Measurements from ENCODE around the gene CTNNBL1.

- TF ChIP-seq POLR2A (IDR thresholded peaks at IDR 0.05; ENCODE audit: low read depth, low read length), result no peak
- no peak for TF ChIP-seq TAF1 (IDR thresholded peaks at IDR 0.05; ENCODE audit: low read depth, low read length)
- no peak for TF ChIP-seq POLR2AphosphoS5 (IDR thresholded peaks at IDR 0.05; ENCODE audit: low read depth, low read length)
- no peak for TF ChIP-seq PAX5 (IDR thresholded peaks at IDR 0.05; ENCODE audit: insufficient read depth, low read length, severe bottlenecking)
Measured at GRCh38 chr20:37644605-37645004, 49.2 kb upstream of the CTNNBL1 start.
